Lower leg skin (tissue), 4 donors: ENCODE measurements around the gene DGKD. TPM values are rescaled to one million over a fixed set of nuclear protein-coding genes. Genes with fewer than 3 reads are reported as not detected.

Experiments used
- DNase-seq, 2 donors: peaks; one replicate each; pipeline ENCODE4 v3.0.0-alpha.2; 2019; ENCODE audit warnings: low spot score in 2 of 2
- H3K4me3 ChIP-seq: fragments of 200-600 bp; sonication (generic); 2 replicates; pipeline ENCODE4 v1.5.1; 2017; ENCODE audit warnings: mild to moderate bottlenecking, low read depth; ENCODE audit not compliant: poor library complexity, severe bottlenecking
- CTCF ChIP-seq, 3 donors: fragments of 450-650 bp; IDR thresholded peaks; one replicate each; pipeline ENCODE4 v1.5.1; 2016; ENCODE audit warnings: antibody characterized with exemption in 3 of 3, mild to moderate bottlenecking in 3 of 3, moderate library complexity in 2 of 3
- POLR2A ChIP-seq, 2 donors: fragments of 450-650 bp; IDR thresholded peaks; one replicate each; pipeline ENCODE4 v1.6.1; 2016 to 2017; ENCODE audit warnings: antibody characterized with exemption in 2 of 2, mild to moderate bottlenecking in 1 of 2, moderate library complexity in 1 of 2
- WGBS, 2 donors: methylation state at CpG; one replicate each; pipeline ENCODE4 v1.1.5; 2018; 5-methylcytosine and 5-hydroxymethylcytosine counted together
- intact Hi-C: fragments of 100-400 bp; cut with DNase I; formaldehyde crosslinking; loops from one replicate; pipeline ENCODE4 v1.15.0; 2023; ENCODE audit warnings: low total_unique reads
- total RNA-seq, 4 donors: library from RNA; depleted of rRNA; stranded (reverse); fragments of >200 nt; gene quantifications; one replicate each; pipeline ENCODE4 v1.1.0, GENCODE V29; 2016

The DGKD gene
- total RNA-seq, 4 donors from 2014 or later = 5.8 to 15.2 (median 7.8) TPM

- intact Hi-C loops = no loop called here
- no peak for TF ChIP-seq CTCF (IDR thresholded peaks at IDR 0.05)
- no peak for TF ChIP-seq POLR2A (IDR thresholded peaks at IDR 0.05)
- 89 to 91% methylated on average over 11 of the region's 11 CpGs for WGBS, 2 donors
- H3K4me3 ChIP-seq = no peak overlapping the region
- DNase-seq = no peak
Observed at GRCh38 chr2:233455006-233455405, 100.7 kb downstream of the DGKD start.

- no peak for DNase-seq
- H3K4me3 ChIP-seq = no peak overlapping the region
- TF ChIP-seq CTCF (IDR thresholded peaks at IDR 0.05) = no peak
- no peak for TF ChIP-seq POLR2A (IDR thresholded peaks at IDR 0.05)
- 96% methylated on average over 7 of the region's 7 CpGs for WGBS, 2 donors
- intact Hi-C loops = no loop called here
Observed at GRCh38 chr2:233455491-233455890, 101.2 kb downstream of the DGKD start.

GRCh38 chr2:233456111-233456510, 101.8 kb downstream of the DGKD start:
- TF ChIP-seq CTCF (IDR thresholded peaks at IDR 0.05) (no peak), POLR2A (IDR thresholded peaks at IDR 0.05) (no peak)
- intact Hi-C loops = no loop called here
- 91% methylated on average over 11 of the region's 11 CpGs for WGBS, 2 donors
- no peak overlapping the region for H3K4me3 ChIP-seq
- DNase-seq = no peak

GRCh38 chr2:233456934-233457333, 102.6 kb downstream of the DGKD start:
- no peak for TF ChIP-seq POLR2A (IDR thresholded peaks at IDR 0.05)
- TF ChIP-seq CTCF (IDR thresholded peaks at IDR 0.05) = no peak
- WGBS, 2 donors = 87 to 95% methylated on average over 5 of the region's 5 CpGs
- no peak for DNase-seq
- H3K4me3 ChIP-seq = no peak overlapping the region
- intact Hi-C loops = no loop called here

- intact Hi-C loops = no loop called here
- no peak overlapping the region for H3K4me3 ChIP-seq
- DNase-seq = no peak
- TF ChIP-seq POLR2A (IDR thresholded peaks at IDR 0.05) = no peak
- TF ChIP-seq CTCF (IDR thresholded peaks at IDR 0.05) = no peak
- WGBS, 2 donors = 95 to 96% methylated on average over 5 of the region's 5 CpGs
Observed at GRCh38 chr2:233457356-233457755, 103.1 kb downstream of the DGKD start.

- 91 to 95% methylated on average over 17 to 20 of the region's 20 CpGs for WGBS, 2 donors
- no peak overlapping the region for H3K4me3 ChIP-seq
- TF ChIP-seq POLR2A (IDR thresholded peaks at IDR 0.05) = no peak
- no peak for TF ChIP-seq CTCF (IDR thresholded peaks at IDR 0.05)
- no peak for DNase-seq
- intact Hi-C loops = no loop called here
Observed at GRCh38 chr2:233458031-233458610, 103.8 kb downstream of the DGKD start.
